ENCODE data around the gene IL9.

Gene IL9

GRCh38 chr5:135901633-135902032, 6.0 kb upstream of the IL9 start:
- peaks cover 5% of the 10 kb centered on the region for H3K27me3 ChIP-seq (ENCODE audit: insufficient read depth, low read depth, severe bottlenecking)
- no peak overlapping the region for H3K27ac ChIP-seq
- H3K36me3 ChIP-seq: no peaks in the 10 kb centered on the region
- no peak overlapping the region for H3K4me3 ChIP-seq (ENCODE audit: low read depth, low read length)
- no peaks in the 10 kb centered on the region for H3K9me3 ChIP-seq (ENCODE audit: severe bottlenecking)
- TF ChIP-seq CTCF (IDR thresholded peaks at IDR 0.05; ENCODE audit: low read depth, low read length): no peak
- no peak for DNase-seq

DNA sequence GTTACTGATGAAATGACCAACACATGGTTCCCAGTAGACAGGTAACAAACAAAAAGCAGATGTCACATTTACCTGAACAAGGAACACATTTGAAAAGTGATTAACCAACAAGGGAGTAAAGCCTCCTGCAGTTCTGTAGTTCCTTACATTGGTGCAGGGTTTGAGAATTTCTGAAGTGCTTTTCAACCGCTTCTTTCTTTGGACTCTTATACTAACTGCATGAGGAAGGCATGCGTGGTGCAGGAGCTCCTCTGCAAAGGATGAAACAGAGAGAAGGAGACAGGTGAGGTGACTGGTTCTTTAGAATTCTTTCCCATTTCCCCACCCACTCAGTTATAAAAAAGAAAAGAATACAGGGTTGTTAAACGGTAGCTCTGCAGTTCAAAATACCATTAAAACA, 4.6 kb upstream of the IL9 start:
- Histone ChIP-seq H3K36me3 (no peaks in the 10 kb centered on the region), H3K27ac (no peak overlapping the region), H3K27me3 (ENCODE audit: insufficient read depth, low read depth, severe bottlenecking) (peaks cover 5% of the 10 kb centered on the region), H3K4me3 (ENCODE audit: low read depth, low read length) (no peak overlapping the region), H3K9me3 (ENCODE audit: severe bottlenecking) (no peaks in the 10 kb centered on the region)
- TF ChIP-seq CTCF (IDR thresholded peaks at IDR 0.05; ENCODE audit: low read depth, low read length): no peak
- no peak for DNase-seq

GRCh38 chr5:135898651-135899050, 3.0 kb upstream of the IL9 start:
- no peak for TF ChIP-seq CTCF (IDR thresholded peaks at IDR 0.05; ENCODE audit: low read depth, low read length)
- H3K27ac ChIP-seq: no peak overlapping the region
- no peaks in the 10 kb centered on the region for H3K36me3 ChIP-seq

DNA sequence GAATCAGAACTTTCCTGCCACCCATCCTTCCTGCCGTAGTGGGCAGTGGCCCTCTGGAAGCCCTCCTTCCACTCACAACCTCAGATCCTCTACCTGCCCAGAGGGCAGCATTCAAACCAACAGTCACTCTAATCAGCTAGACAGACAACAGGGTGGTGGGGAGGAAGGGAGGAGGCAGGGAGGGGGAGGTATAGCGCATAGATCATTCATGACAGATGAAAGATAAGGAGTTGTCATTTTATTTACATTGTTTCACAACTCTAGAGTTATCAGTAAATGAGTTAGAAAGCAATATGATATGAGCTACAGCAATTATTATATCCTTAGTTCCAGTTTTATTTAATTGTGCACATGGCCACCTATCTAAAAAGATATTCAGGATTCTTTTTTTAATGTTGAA, 852 bp downstream of the IL9 start:
- DNase-seq: no peak
- no peaks in the 10 kb centered on the region for H3K36me3 ChIP-seq
- no peak for TF ChIP-seq CTCF (IDR thresholded peaks at IDR 0.05; ENCODE audit: low read depth, low read length)

More at GRCh38 chr5:135898651-135899050, 3.0 kb upstream of the IL9 start:
- DNase-seq: no peak
- Histone ChIP-seq H3K9me3 (ENCODE audit: severe bottlenecking) (no peaks in the 10 kb centered on the region), H3K27me3 (ENCODE audit: insufficient read depth, low read depth, severe bottlenecking) (peaks cover 5% of the 10 kb centered on the region), H3K4me3 (ENCODE audit: low read depth, low read length) (no peak overlapping the region)

GRCh38 chr5:135894276-135894675, 1.4 kb downstream of the IL9 start:
- H3K9me3 ChIP-seq (ENCODE audit: severe bottlenecking): no peaks in the 10 kb centered on the region
- DNase-seq: no peak
- no peaks in the 10 kb centered on the region for H3K36me3 ChIP-seq
- peaks cover 5% of the 10 kb centered on the region for H3K27me3 ChIP-seq (ENCODE audit: insufficient read depth, low read depth, severe bottlenecking)
- H3K27ac ChIP-seq: no peak overlapping the region
- TF ChIP-seq CTCF (IDR thresholded peaks at IDR 0.05; ENCODE audit: low read depth, low read length): no peak
- no peak overlapping the region for H3K4me3 ChIP-seq (ENCODE audit: low read depth, low read length)

More for the DNA sequence above, 852 bp downstream of the IL9 start:
- Histone ChIP-seq H3K9me3 (ENCODE audit: severe bottlenecking) (no peaks in the 10 kb centered on the region), H3K27ac (no peak overlapping the region), H3K4me3 (ENCODE audit: low read depth, low read length) (no peak overlapping the region), H3K27me3 (ENCODE audit: insufficient read depth, low read depth, severe bottlenecking) (peaks cover 5% of the 10 kb centered on the region)

DNA sequence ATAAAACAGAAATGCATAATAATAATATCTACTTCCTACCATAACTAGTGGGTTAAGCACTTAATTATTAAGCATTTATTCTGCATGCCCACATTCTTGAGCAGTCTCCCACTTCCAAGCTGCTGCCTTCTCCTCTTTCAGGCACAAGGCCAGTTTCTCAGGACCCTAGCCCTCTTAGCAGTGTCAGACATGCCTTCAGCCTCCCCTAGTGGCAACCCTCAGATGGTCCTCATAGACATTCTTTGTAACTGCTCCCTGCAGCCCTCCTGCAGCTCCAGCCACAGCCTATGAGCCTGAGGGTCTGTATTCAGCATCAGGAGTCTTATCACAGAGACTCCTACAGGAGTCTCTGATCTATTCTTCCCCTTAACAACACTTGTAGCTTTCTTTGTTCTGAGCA, 3.9 kb downstream of the IL9 start:
- H3K36me3 ChIP-seq: no peaks in the 10 kb centered on the region
- H3K9me3 ChIP-seq (ENCODE audit: severe bottlenecking): no peaks in the 10 kb centered on the region
- peak; percentile 29 for DNase-seq
- no peak overlapping the region for H3K4me3 ChIP-seq (ENCODE audit: low read depth, low read length)
- TF ChIP-seq CTCF (IDR thresholded peaks at IDR 0.05; ENCODE audit: low read depth, low read length): peak; percentile 74
- no peak overlapping the region for H3K27ac ChIP-seq
- peaks cover 5% of the 10 kb centered on the region for H3K27me3 ChIP-seq (ENCODE audit: insufficient read depth, low read depth, severe bottlenecking)

All from WERI-Rb-1 (cell line).